H9 (cell line): ENCODE measurements around the gene MBTPS1. TPM values are rescaled to one million over a fixed set of nuclear protein-coding genes. Genes with fewer than 3 reads are reported as not detected.

Source experiments
- DNase-seq: peaks from one replicate; pipeline ENCODE4 v3.0.0-alpha.2; 2017
- H2AFZ ChIP-seq: one replicate; pipeline ENCODE4 v1.6.1; 2013; ENCODE audit warnings: mild to moderate bottlenecking, low read length, control low read depth, moderate library complexity
- H2AK5ac ChIP-seq: 2 replicates; pipeline ENCODE4 v1.6.1; 2013; ENCODE audit warnings: low read length, control low read depth, mixed read lengths; ENCODE audit not compliant: insufficient read length
- H2BK120ac ChIP-seq: one replicate; pipeline ENCODE4 v1.6.1; 2013; ENCODE audit warnings: low read depth, mild to moderate bottlenecking, low read length, control low read depth, inconsistent platforms; ENCODE audit not compliant: poor library complexity, severe bottlenecking
- H2BK12ac ChIP-seq: 2 replicates; pipeline ENCODE4 v1.6.1; 2013; ENCODE audit warnings: low read length, control low read depth, mixed read lengths, low read depth; ENCODE audit not compliant: insufficient read length
- H2BK15ac ChIP-seq: 2 replicates; pipeline ENCODE4 v1.6.1; 2013; ENCODE audit warnings: low read depth, low read length, control low read depth
- H2BK20ac ChIP-seq: one replicate; pipeline ENCODE4 v1.6.1; 2013; ENCODE audit warnings: low read depth, mild to moderate bottlenecking, low read length, control low read depth, inconsistent platforms; ENCODE audit not compliant: poor library complexity, severe bottlenecking
- H2BK5ac ChIP-seq: 2 replicates; pipeline ENCODE4 v1.6.1; 2013; ENCODE audit warnings: low read length, control low read depth, mixed read lengths; ENCODE audit not compliant: insufficient read length
- H3K14ac ChIP-seq: 2 replicates; pipeline ENCODE4 v1.6.1; 2013; ENCODE audit warnings: low read length, control low read depth; ENCODE audit not compliant: insufficient read depth
- H3K18ac ChIP-seq: 2 replicates; pipeline ENCODE4 v1.6.1; 2013; ENCODE audit warnings: low read depth, mild to moderate bottlenecking, mixed read lengths, low read length, control low read depth; ENCODE audit not compliant: insufficient read length
- H3K23ac ChIP-seq: 2 replicates; pipeline ENCODE4 v1.6.1; 2013; ENCODE audit warnings: low read length, control low read depth, mixed read lengths, low read depth; ENCODE audit not compliant: insufficient read length
- H3K23me2 ChIP-seq: 2 replicates; pipeline ENCODE4 v1.6.1; 2013; ENCODE audit warnings: low read depth, mild to moderate bottlenecking, mixed read lengths, low read length, control low read depth; ENCODE audit not compliant: insufficient read length, poor library complexity, severe bottlenecking
- H3K27ac ChIP-seq: 2 replicates; pipeline ENCODE4 v1.5.1; 2013; ENCODE audit warnings: low read length, control low read depth, mixed read lengths, low read depth; ENCODE audit not compliant: insufficient read length
- H3K27me3 ChIP-seq: 2 replicates; pipeline ENCODE4 v1.6.1; 2013; ENCODE audit warnings: low read length, control low read depth, inconsistent platforms; ENCODE audit not compliant: insufficient read depth
- H3K4ac ChIP-seq: 2 replicates; pipeline ENCODE4 v1.6.1; 2013; ENCODE audit warnings: low read depth, mild to moderate bottlenecking, control low read depth, inconsistent platforms, low read length, moderate library complexity
- H3K4me1 ChIP-seq: 2 replicates; pipeline ENCODE4 v1.6.1; 2013; ENCODE audit warnings: low read length, control low read depth, inconsistent platforms; ENCODE audit not compliant: insufficient read depth
- H3K4me2 ChIP-seq: 2 replicates; pipeline ENCODE4 v1.6.1; 2013; ENCODE audit warnings: low read length, control low read depth, mixed read lengths; ENCODE audit not compliant: insufficient read length, insufficient read depth
- H3K56ac ChIP-seq: 2 replicates; pipeline ENCODE4 v1.6.1; 2013; ENCODE audit warnings: low read depth, mild to moderate bottlenecking, mixed read lengths, low read length, control low read depth; ENCODE audit not compliant: insufficient read length
- H3K79me1 ChIP-seq: 2 replicates; pipeline ENCODE4 v1.6.1; 2013; ENCODE audit warnings: low read depth, mild to moderate bottlenecking, moderate library complexity, low read length, control low read depth, inconsistent platforms; ENCODE audit not compliant: insufficient read depth, poor library complexity, severe bottlenecking
- H3K79me2 ChIP-seq: 2 replicates; pipeline ENCODE4 v1.6.1; 2013; ENCODE audit warnings: low read length, control low read depth, inconsistent platforms; ENCODE audit not compliant: insufficient read depth
- H3K9ac ChIP-seq: 2 replicates; pipeline ENCODE4 v1.6.1; 2013; ENCODE audit warnings: low read length, control low read depth, mixed read lengths; ENCODE audit not compliant: insufficient read length; ENCODE audit errors: extremely low read depth
- H3K9me3 ChIP-seq: one replicate; pipeline ENCODE4 v1.6.1; 2013; ENCODE audit warnings: low read depth, low read length, inconsistent platforms; ENCODE audit not compliant: control insufficient read depth
- H3T11ph ChIP-seq: one replicate; pipeline ENCODE4 v1.6.1; 2013; ENCODE audit warnings: mild to moderate bottlenecking, low read length, control low read depth, inconsistent platforms
- H4K20me1 ChIP-seq: one replicate; pipeline ENCODE4 v1.6.1; 2013; ENCODE audit not compliant: control insufficient read depth, insufficient read length, insufficient read depth
- H4K5ac ChIP-seq: 2 replicates; pipeline ENCODE4 v1.6.1; 2013; ENCODE audit warnings: low read depth, mild to moderate bottlenecking, mixed read lengths, low read length, control low read depth; ENCODE audit not compliant: insufficient read length
- H4K8ac ChIP-seq: replicated peaks from 2 replicates; pipeline ENCODE4 v1.6.1; 2013; ENCODE audit warnings: low read length, control low read depth, mixed read lengths, low read depth; ENCODE audit not compliant: insufficient read length
- H4K91ac ChIP-seq: 2 replicates; pipeline ENCODE4 v1.6.1; 2013; ENCODE audit warnings: low read depth, mild to moderate bottlenecking, moderate library complexity, mixed read lengths, low read length, control low read depth; ENCODE audit not compliant: insufficient read length
- H3K27ac Mint-ChIP-seq, 3 experiments: 2 replicates in 2 of 3; 3 replicates in 1 of 3; pipeline ENCODE4 v1.8.0; 2020 to 2021; ENCODE audit warnings: mixed read lengths in 3 of 3, mild to moderate bottlenecking in 1 of 3, moderate library complexity in 1 of 3
- H3K27me3 Mint-ChIP-seq: 2 replicates; pipeline ENCODE4 v1.8.0; 2021; ENCODE audit warnings: low read depth, mild to moderate bottlenecking, moderate library complexity, mixed read lengths
- H3K36me3 Mint-ChIP-seq, 3 experiments: 2 replicates in 2 of 3; 3 replicates in 1 of 3; pipeline ENCODE4 v1.8.0; 2020 to 2021; ENCODE audit warnings: low read depth in 3 of 3, mixed read lengths in 3 of 3; ENCODE audit not compliant: insufficient read depth in 1 of 3
- H3K4me1 Mint-ChIP-seq, 2 experiments: 2 replicates each; pipeline ENCODE4 v1.8.0; 2020; ENCODE audit warnings: mixed read lengths in 2 of 2
- H3K4me3 Mint-ChIP-seq, 2 experiments: 2 replicates in 1 of 2; 3 replicates in 1 of 2; pipeline ENCODE4 v1.8.0; 2020 to 2021; ENCODE audit warnings: mild to moderate bottlenecking in 2 of 2, mixed read lengths in 2 of 2, moderate library complexity in 1 of 2
- H3K9me3 Mint-ChIP-seq, 2 experiments: 2 replicates in 1 of 2; 3 replicates in 1 of 2; pipeline ENCODE4 v1.8.0; 2020; ENCODE audit warnings: mild to moderate bottlenecking in 2 of 2, mixed read lengths in 2 of 2, moderate library complexity in 1 of 2
- whole genome bisulfite sequencing: extraction: QIAGEN DNeasy Blood & Tissue Kit; methylation state at CpG from one replicate; pipeline ENCODE4 v1.1.7; 2013; ENCODE audit warnings: missing lambda C conversion rate, low lambda C conversion rate, mixed read lengths; ENCODE audit not compliant: insufficient read length; ENCODE audit errors: extremely low coverage; 5-methylcytosine and 5-hydroxymethylcytosine counted together
- total RNA-seq: library from RNA; stranded (reverse); gene quantifications from 2 replicates; pipeline ENCODE4 v1.2.1, GENCODE V29; 2021
- TF ChIP-seq, protein P1 (sequence below): fragments of 200-600 bp; sonication (generic); conservative IDR thresholded peaks from 3 replicates; pipeline ENCODE4 v1.8.0; 2021; ENCODE audit warnings: antibody characterized with exemption, mild to moderate bottlenecking

Gene MBTPS1
- total RNA-seq, 1 experiment from 2014 or later, result 48.7 TPM

- H2BK5ac ChIP-seq, result no peak overlapping the region
- no CpG with 5 or more reads among the region's 8 CpGs for WGBS
- no peak overlapping the region for H3T11ph ChIP-seq
- no peak overlapping the region for H3K9ac ChIP-seq
- H4K91ac ChIP-seq, result no peak overlapping the region
- H3K4me1 ChIP-seq, result no peaks in the 10 kb centered on the region
- Mint-ChIP-seq H3K4me3 (no peak overlapping the region), H3K27ac (no peak overlapping the region), H3K4me1 (no peaks in the 10 kb centered on the region), H3K27me3 (0 out of 2 replicates have a peak, but pooled peaks cover 1% of the 10 kb centered on the region), H3K36me3 (peaks cover 21 to 74% (median 57%) of the 10 kb centered on the region in 3 experiments; a peak in 6 of 7 replicates), H3K9me3 (no peaks in the 10 kb centered on the region)
- H3K4ac ChIP-seq, result no peak overlapping the region
- no peak for DNase-seq
- H2AFZ ChIP-seq, result no peak overlapping the region
- no peaks in the 10 kb centered on the region for H3K23me2 ChIP-seq
- H4K5ac ChIP-seq, result no peak overlapping the region
- H3K14ac ChIP-seq, result no peak overlapping the region
- no peaks in the 10 kb centered on the region for H4K20me1 ChIP-seq
- no peak overlapping the region for H3K56ac ChIP-seq
- TF ChIP-seq, protein P1, sequence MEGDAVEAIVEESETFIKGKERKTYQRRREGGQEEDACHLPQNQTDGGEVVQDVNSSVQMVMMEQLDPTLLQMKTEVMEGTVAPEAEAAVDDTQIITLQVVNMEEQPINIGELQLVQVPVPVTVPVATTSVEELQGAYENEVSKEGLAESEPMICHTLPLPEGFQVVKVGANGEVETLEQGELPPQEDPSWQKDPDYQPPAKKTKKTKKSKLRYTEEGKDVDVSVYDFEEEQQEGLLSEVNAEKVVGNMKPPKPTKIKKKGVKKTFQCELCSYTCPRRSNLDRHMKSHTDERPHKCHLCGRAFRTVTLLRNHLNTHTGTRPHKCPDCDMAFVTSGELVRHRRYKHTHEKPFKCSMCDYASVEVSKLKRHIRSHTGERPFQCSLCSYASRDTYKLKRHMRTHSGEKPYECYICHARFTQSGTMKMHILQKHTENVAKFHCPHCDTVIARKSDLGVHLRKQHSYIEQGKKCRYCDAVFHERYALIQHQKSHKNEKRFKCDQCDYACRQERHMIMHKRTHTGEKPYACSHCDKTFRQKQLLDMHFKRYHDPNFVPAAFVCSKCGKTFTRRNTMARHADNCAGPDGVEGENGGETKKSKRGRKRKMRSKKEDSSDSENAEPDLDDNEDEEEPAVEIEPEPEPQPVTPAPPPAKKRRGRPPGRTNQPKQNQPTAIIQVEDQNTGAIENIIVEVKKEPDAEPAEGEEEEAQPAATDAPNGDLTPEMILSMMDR, result no peak
- no peaks in the 10 kb centered on the region for H3K9me3 ChIP-seq
- H2BK12ac ChIP-seq, result no peak overlapping the region
- H3K27me3 ChIP-seq, result no peaks in the 10 kb centered on the region
- H3K18ac ChIP-seq, result no peak overlapping the region
- no peak overlapping the region for H3K23ac ChIP-seq
- H3K27ac ChIP-seq, result no peak overlapping the region
- no peaks in the 10 kb centered on the region for H3K79me2 ChIP-seq
- H2AK5ac ChIP-seq, result no peak overlapping the region
- no peak overlapping the region for H2BK20ac ChIP-seq
- no peak overlapping the region for H2BK15ac ChIP-seq
- no peaks in the 10 kb centered on the region for H3K79me1 ChIP-seq
- H3K4me2 ChIP-seq, result no peak overlapping the region
- H4K8ac ChIP-seq, result no peak overlapping the region
- H2BK120ac ChIP-seq, result no peak overlapping the region
These were observed 45.6 kb downstream of the MBTPS1 start for GRCh38 chr16:84071121-84071520.
